Neutrophil (primary cell): ENCODE results near the gene LIMS1.

ENCODE experiments used
- H3K27ac ChIP-seq: fragments of 200-600 bp; sonication (generic); 2 replicates; pipeline ENCODE4 v1.5.1; 2016; ENCODE audit warnings: mild to moderate bottlenecking, moderate library complexity
- H3K27me3 ChIP-seq: fragments of 200-600 bp; sonication (generic); 2 replicates; pipeline ENCODE4 v1.6.0; 2016; ENCODE audit warnings: mild to moderate bottlenecking
- H3K36me3 ChIP-seq: fragments of 200-600 bp; sonication (generic); 2 replicates; pipeline ENCODE4 v1.5.1; 2017
- H3K4me1 ChIP-seq, 2 experiments: fragments of 200-600 bp in 1 of 2; sonication (generic) in 1 of 2; 1 replicate in 1 of 2; 2 replicates in 1 of 2; pipeline versions ENCODE4 v1.5.1 to v1.6.1; 2013 to 2016; ENCODE audit warnings: low read depth in 1 of 2, low read length in 1 of 2, mild to moderate bottlenecking in 1 of 2, moderate library complexity in 1 of 2; ENCODE audit not compliant: control insufficient read depth in 1 of 2, insufficient read depth in 1 of 2
- H3K4me3 ChIP-seq, 2 experiments: fragments of 200-600 bp in 1 of 2; sonication (generic) in 1 of 2; 1 replicate in 1 of 2; 2 replicates in 1 of 2; pipeline ENCODE4 v1.5.1; 2013 to 2016; ENCODE audit warnings: low read depth in 1 of 2, low read length in 1 of 2, mild to moderate bottlenecking in 1 of 2, moderate library complexity in 1 of 2
- H3K9me3 ChIP-seq: fragments of 200-600 bp; sonication (generic); 2 replicates; pipeline ENCODE4 v1.5.1; 2016
- CTCF ChIP-seq: fragments of 200-600 bp; sonication (generic); IDR thresholded peaks from 2 replicates; pipeline ENCODE4 v1.5.1; 2016; ENCODE audit warnings: antibody characterized with exemption

LIMS1 gene

GRCh38 chr2:108570416-108570815 is 36.1 kb downstream of the LIMS1 start:
- Histone ChIP-seq H3K9me3 (no peaks in the 10 kb centered on the region), H3K36me3 (no peaks in the 10 kb centered on the region), H3K27ac (no peak overlapping the region), H3K27me3 (no peaks in the 10 kb centered on the region), H3K4me3 (no peak overlapping the region), H3K4me1 (peaks cover 4 to 10% of the 10 kb centered on the region in 2 experiments)
- TF ChIP-seq CTCF: no peak

GRCh38 chr2:108571286-108571685 is 37.0 kb downstream of the LIMS1 start:
- no peaks in the 10 kb centered on the region for H3K27me3 ChIP-seq
- H3K4me1 ChIP-seq: peaks cover 4 to 10% of the 10 kb centered on the region in 2 experiments
- no peak overlapping the region for H3K4me3 ChIP-seq
- H3K9me3 ChIP-seq: no peaks in the 10 kb centered on the region
- TF ChIP-seq CTCF: no peak
- H3K27ac ChIP-seq: no peak overlapping the region
- H3K36me3 ChIP-seq: no peaks in the 10 kb centered on the region

- no peak for TF ChIP-seq CTCF
- Histone ChIP-seq H3K4me1 (peaks cover 4 to 10% of the 10 kb centered on the region in 2 experiments), H3K36me3 (no peaks in the 10 kb centered on the region), H3K4me3 (no peak overlapping the region), H3K27ac (no peak overlapping the region), H3K9me3 (no peaks in the 10 kb centered on the region), H3K27me3 (no peaks in the 10 kb centered on the region)
These were observed 38.8 kb downstream of the LIMS1 start for GRCh38 chr2:108573061-108573460.

DNA sequence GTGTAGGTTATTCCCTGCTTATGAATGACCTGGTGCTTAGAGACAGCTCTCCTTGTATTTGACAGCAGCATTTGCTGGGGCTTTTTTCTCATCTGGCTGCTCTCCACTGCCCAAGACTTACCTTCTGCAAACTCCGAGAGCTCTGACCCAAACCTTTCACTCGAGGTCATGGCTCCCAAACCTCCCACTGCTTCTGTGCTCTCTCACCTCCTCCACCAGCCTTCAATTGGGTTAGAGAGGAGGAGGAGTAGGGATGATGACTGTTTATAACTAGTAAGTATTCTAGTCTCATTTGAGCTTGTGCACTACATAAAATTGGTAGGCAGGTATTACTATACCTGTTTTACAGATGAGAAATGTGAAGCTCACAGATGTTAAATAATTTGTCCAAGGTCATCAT is 40.1 kb downstream of the LIMS1 start:
- Histone ChIP-seq H3K27me3 (no peaks in the 10 kb centered on the region), H3K36me3 (no peaks in the 10 kb centered on the region), H3K4me1 (peaks cover 4 to 15% of the 10 kb centered on the region in 2 experiments), H3K4me3 (no peak overlapping the region), H3K27ac (no peak overlapping the region), H3K9me3 (no peaks in the 10 kb centered on the region)
- no peak for TF ChIP-seq CTCF

DNA sequence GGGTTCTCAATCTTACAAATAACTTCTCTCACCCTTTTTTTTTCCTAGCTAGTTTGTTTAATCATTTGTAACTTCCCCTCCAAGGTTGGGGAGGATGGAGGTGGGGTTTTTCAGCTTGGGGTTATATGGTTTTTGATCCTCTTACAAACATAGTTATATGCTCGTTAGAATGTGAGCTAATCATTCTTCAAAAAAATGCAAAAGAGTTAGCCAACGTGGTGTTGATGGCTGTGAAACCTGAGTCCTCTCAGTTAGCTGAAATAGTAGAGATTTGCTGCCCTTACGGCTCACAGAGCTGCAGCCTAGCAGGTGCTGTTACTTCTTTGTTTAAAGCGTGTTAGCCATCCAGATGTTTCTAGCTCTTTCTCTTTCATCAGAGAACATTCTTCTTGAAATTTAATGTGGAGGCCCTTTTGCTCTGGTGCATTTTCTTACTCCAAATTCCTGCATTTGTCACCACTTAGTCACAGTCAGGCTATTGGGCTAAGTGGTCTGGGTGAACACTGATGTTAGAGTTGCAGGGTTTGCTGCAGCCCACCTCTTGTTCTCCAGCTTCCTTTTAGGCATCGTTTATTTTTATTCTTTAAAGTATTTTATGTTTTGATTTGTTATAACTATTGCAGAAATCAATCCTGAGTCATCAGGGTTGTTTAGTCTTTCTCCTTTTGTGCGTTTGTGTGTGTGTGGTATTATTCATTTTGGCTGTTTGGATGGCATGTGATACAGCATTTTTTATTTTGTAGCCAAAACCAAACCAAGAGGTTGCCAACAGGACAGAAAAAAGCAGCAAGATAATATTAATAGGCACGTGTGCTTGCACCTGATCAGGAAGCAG is 41.1 kb downstream of the LIMS1 start:
- no peaks in the 10 kb centered on the region for H3K27me3 ChIP-seq
- H3K4me1 ChIP-seq: peaks cover 9 to 25% of the 10 kb centered on the region in 2 experiments
- no peaks in the 10 kb centered on the region for H3K9me3 ChIP-seq
- no peaks in the 10 kb centered on the region for H3K36me3 ChIP-seq
- TF ChIP-seq CTCF: no peak
- no peak overlapping the region for H3K4me3 ChIP-seq
- no peak overlapping the region for H3K27ac ChIP-seq
